Ascending aorta (tissue), 2 donors: Measurements from ENCODE around the gene WWP2. TPM values are rescaled to one million over a fixed set of nuclear protein-coding genes. Genes with fewer than 3 reads are reported as not detected.

Experiments
- DNase-seq, 2 donors: peaks; one replicate each; pipeline ENCODE4 v3.0.0-alpha.2; 2019; ENCODE audit warnings: low spot score in 2 of 2
- H3K27ac ChIP-seq, 2 donors: fragments of 200-600 bp; sonication (generic); one replicate each; pipeline ENCODE4 v1.5.1; 2016 to 2017; ENCODE audit warnings: mild to moderate bottlenecking in 1 of 2
- H3K27me3 ChIP-seq: fragments of 200-600 bp; sonication (generic); one replicate; pipeline ENCODE4 v1.5.1; 2017
- H3K36me3 ChIP-seq, 2 donors: fragments of 200-600 bp; sonication (generic); one replicate each; pipeline ENCODE4 v1.5.1; 2016
- H3K4me1 ChIP-seq, 2 donors: fragments of 200-600 bp; sonication (generic); one replicate each; pipeline ENCODE4 v1.5.1; 2016 to 2017; ENCODE audit warnings: mild to moderate bottlenecking in 1 of 2
- H3K4me3 ChIP-seq, 2 donors: fragments of 200-600 bp; sonication (generic); one replicate each; pipeline ENCODE4 v1.5.1; 2016 to 2017; ENCODE audit warnings: mild to moderate bottlenecking in 1 of 2
- H3K9me3 ChIP-seq, 2 donors: fragments of 200-600 bp; sonication (generic); one replicate each; pipeline ENCODE4 v1.5.1; 2016
- CTCF ChIP-seq, 3 experiments: fragments of 200-600 bp in 2 of 3; fragments of 450-650 bp in 1 of 3; sonication (generic) in 2 of 3; IDR thresholded peaks; one replicate each; pipeline ENCODE4 v1.5.1; 2016 to 2019; ENCODE audit warnings: antibody characterized with exemption in 3 of 3, mild to moderate bottlenecking in 1 of 3, moderate library complexity in 1 of 3
- intact Hi-C: fragments of 100-400 bp; cut with DNase I; formaldehyde crosslinking; loops from one replicate; pipeline ENCODE4 v1.15.1; 2023
- total RNA-seq: library from RNA; depleted of rRNA; stranded (reverse); fragments of >200 nt; gene quantifications from one replicate; pipeline ENCODE4 v1.1.0, GENCODE V29; 2016

WWP2 gene
- total RNA-seq, 1 donor from 2014 or later, result 71.2 TPM

GRCh38 chr16:69865701-69866100, 103.6 kb downstream of the WWP2 start:
- peak overlapping the region in 1 of 2 donors; percentile 24 for H3K27ac ChIP-seq
- peaks cover 9 to 18% of the 10 kb centered on the region in 2 donors for H3K4me1 ChIP-seq

GRCh38 chr16:69867784-69868560, 105.8 kb downstream of the WWP2 start:
- DNase-seq, result no peak

More at GRCh38 chr16:69865701-69866100, 103.6 kb downstream of the WWP2 start:
- H3K9me3 ChIP-seq, result no peaks in the 10 kb centered on the region
- no peak overlapping the region for H3K4me3 ChIP-seq
- intact Hi-C loops, result no loop called here
- TF ChIP-seq CTCF (IDR thresholded peaks at IDR 0.05), result no peak
- DNase-seq, result no peak
- H3K36me3 ChIP-seq, result no peaks in the 10 kb centered on the region
- H3K27me3 ChIP-seq, result no peaks in the 10 kb centered on the region

DNA sequence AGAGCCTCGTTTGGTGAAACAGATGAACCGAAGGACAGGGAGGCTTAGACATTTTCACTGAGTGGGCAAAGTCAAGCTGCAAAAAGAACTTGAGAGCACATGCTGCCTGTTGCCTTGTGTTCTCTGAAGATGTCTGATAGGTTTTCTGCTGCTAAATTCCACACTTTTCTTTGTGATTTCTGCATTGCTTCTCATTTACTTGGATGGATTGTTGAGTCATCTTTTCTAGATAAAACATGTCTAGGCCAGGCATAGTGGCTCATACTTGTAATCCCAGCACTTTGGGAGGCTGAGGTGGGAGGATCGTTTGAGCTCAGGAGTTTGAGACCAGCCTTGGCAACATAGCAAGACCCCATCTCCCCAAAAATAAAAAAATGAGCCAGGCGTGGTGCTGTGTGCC, 108.6 kb downstream of the WWP2 start:
- DNase-seq, result no peak
- TF ChIP-seq CTCF (IDR thresholded peaks at IDR 0.05), result no peak
- intact Hi-C loops, result no loop called here

More at GRCh38 chr16:69867784-69868560, 105.8 kb downstream of the WWP2 start:
- no peak for TF ChIP-seq CTCF (IDR thresholded peaks at IDR 0.05)
- Histone ChIP-seq H3K36me3 (peaks cover 6 to 14% of the 10 kb centered on the region in 2 donors), H3K27me3 (no peaks in the 10 kb centered on the region), H3K4me1 (no peaks in the 10 kb centered on the region), H3K27ac (peak overlapping the region in 1 of 2 donors; percentile 36), H3K9me3 (no peaks in the 10 kb centered on the region), H3K4me3 (no peak overlapping the region)
- intact Hi-C loops, result no loop called here

GRCh38 chr16:69871708-69872107, 109.6 kb downstream of the WWP2 start:
- Histone ChIP-seq H3K4me1 (no peaks in the 10 kb centered on the region), H3K27ac (no peak overlapping the region), H3K9me3 (peaks cover 3 to 7% of the 10 kb centered on the region in 2 donors), H3K36me3 (peaks cover 9 to 27% of the 10 kb centered on the region in 2 donors), H3K4me3 (no peak overlapping the region), H3K27me3 (no peaks in the 10 kb centered on the region)
- intact Hi-C loops, result no loop called here
- DNase-seq, result no peak
- no peak for TF ChIP-seq CTCF (IDR thresholded peaks at IDR 0.05)

More for the DNA sequence above, 108.6 kb downstream of the WWP2 start:
- Histone ChIP-seq H3K27ac (no peak overlapping the region), H3K27me3 (no peaks in the 10 kb centered on the region), H3K36me3 (peaks cover 9 to 21% of the 10 kb centered on the region in 2 donors), H3K9me3 (no peaks in the 10 kb centered on the region), H3K4me3 (no peak overlapping the region), H3K4me1 (no peaks in the 10 kb centered on the region)

GRCh38 chr16:69872888-69873287, 110.8 kb downstream of the WWP2 start:
- DNase-seq, result no peak
- Histone ChIP-seq H3K9me3 (peaks cover 6 to 13% of the 10 kb centered on the region in 2 donors), H3K36me3 (peaks cover 20 to 39% of the 10 kb centered on the region in 2 donors), H3K4me3 (no peak overlapping the region), H3K27ac (no peak overlapping the region), H3K4me1 (no peaks in the 10 kb centered on the region), H3K27me3 (no peaks in the 10 kb centered on the region)
- intact Hi-C loops, result no loop called here
- no peak for TF ChIP-seq CTCF (IDR thresholded peaks at IDR 0.05)
